Stimulated activated CD8-positive, alpha-beta memory T cell treated with anti-CD3 and anti-CD28 coated beads, Interleukin-12 subunit alpha, Interleukin-12 subunit beta, amount 100 ng/mL, for 1 hour (primary cell): ENCODE data around the gene MYCBPAP.
"Not testable (repeated sequence)": the region's sequence is repeated elsewhere in the genome, so short reads cannot be mapped to it uniquely, and the experiment has no call there.

ENCODE experiments used
- DNase-seq: peaks from one replicate; pipeline ENCODE4 v3.0.0-alpha.2; 2020; ENCODE audit warnings: low read depth

The MYCBPAP gene

GRCh38 chr17:50472286-50472685 lies 36.0 kb upstream of the MYCBPAP start:
- DNase-seq: no peak

DNA sequence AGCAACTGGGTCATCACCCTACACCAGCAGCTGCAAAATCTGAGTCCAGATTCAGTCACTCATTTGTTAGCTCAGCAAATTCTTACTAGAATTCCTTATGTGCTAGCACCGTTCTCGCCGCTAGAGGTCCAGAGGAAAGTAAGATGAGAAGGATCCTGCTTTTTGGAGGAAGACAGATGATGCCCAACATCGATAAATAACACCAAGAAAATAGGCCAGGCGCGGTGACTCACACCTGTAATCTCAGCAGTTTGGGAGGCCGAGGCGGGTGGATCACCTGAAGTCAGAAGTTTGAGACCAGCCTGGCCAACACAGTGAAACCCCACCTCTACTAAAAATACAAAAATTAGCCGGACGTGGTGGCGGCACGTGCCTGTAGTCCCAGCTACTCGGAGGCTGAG lies 35.5 kb upstream of the MYCBPAP start:
- DNase-seq: not testable (repeated sequence)

- DNase-seq: no peak
Measured at GRCh38 chr17:50473901-50474300, 34.3 kb upstream of the MYCBPAP start.

DNA sequence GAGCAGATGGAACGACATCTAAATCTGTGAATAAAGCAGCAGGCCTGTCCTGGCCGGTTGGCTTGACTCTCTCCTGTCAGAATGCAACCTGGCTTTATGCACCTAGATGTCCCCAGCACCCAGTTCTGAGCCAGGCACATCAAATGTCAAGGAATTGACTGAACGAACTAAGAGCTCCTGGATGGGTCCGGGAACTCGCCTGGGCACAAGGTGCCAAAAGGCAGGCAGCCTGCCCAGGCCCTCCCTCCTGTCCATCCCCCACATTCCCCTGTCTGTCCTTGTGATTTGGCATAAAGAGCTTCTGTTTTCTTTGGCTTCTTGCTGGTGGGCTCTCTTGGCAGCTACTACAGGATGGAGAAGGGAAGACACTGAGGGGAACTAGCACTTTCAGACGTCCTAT lies 33.7 kb upstream of the MYCBPAP start:
- DNase-seq: no peak

GRCh38 chr17:50475362-50475761 lies 32.9 kb upstream of the MYCBPAP start:
- no peak for DNase-seq

GRCh38 chr17:50475775-50476544 lies 32.3 kb upstream of the MYCBPAP start:
- DNase-seq: not testable (repeated sequence)

DNA sequence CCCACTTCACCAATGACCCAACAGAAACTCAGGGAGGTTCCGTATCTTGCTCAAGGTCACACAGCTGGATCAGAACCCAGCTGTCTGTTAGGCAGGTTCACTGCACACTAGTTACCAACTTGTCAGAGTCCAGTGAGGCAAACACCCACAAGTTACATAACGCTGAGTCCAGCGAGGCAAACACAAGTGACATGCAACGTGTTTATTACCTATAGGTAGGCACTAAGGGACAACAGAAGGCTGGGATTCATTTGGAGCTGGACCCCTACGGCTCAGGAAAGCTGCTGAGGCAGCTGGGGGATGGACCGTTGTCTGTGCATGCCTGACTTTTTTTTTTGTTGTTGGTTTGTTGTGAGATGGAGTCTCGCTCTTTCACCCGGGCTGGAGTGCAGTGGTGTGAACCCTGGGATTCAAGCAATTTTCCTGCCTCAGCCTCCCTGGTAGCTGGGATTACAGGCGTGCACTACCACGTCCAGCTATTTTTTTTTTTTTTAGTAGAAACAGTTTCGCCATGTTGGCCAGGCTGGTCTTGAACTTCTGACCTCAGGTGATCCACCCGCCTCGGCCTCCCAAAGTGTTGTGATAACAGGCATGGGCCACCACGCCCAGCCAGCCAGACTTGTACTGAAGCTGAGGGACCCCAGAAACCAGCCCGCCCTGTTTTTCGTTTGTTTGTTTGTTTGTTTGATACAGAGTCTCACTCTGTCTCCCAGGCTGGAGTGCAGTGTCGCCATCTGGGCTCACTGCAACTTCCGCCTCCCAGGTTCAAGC lies 31.5 kb upstream of the MYCBPAP start:
- DNase-seq: no peak

DNA sequence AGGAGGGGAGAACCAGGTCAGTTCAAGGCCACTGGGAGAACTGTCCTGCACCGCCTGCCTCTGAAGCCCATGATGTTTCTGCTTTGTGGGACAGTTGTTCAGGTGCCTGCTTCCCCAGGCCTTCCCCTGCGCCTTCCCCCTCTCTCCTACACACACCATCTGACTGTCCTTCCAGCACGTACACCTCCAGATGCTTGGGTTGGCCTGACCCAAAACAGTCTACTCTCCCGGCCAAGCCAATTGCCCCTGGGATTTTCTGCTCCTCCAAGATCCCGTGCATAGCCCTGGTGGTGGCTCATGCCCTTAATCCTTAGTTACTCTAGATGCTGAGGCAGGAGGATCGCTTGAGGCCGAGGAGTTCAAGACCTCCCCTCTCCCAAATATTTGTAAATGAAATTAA lies 30.3 kb upstream of the MYCBPAP start:
- no peak for DNase-seq

GRCh38 chr17:50478391-50479381 lies 29.6 kb upstream of the MYCBPAP start, which contains the start of gene RSAD1:
TSS of gene RSAD1 (plus strand) at chr17:50478860. CDS start at chr17:50478885, 25 bp downstream.
- peak; percentile 72 for DNase-seq

GRCh38 chr17:50479522-50480141 lies 28.6 kb upstream of the MYCBPAP start:
- DNase-seq: peak; percentile 43

DNA sequence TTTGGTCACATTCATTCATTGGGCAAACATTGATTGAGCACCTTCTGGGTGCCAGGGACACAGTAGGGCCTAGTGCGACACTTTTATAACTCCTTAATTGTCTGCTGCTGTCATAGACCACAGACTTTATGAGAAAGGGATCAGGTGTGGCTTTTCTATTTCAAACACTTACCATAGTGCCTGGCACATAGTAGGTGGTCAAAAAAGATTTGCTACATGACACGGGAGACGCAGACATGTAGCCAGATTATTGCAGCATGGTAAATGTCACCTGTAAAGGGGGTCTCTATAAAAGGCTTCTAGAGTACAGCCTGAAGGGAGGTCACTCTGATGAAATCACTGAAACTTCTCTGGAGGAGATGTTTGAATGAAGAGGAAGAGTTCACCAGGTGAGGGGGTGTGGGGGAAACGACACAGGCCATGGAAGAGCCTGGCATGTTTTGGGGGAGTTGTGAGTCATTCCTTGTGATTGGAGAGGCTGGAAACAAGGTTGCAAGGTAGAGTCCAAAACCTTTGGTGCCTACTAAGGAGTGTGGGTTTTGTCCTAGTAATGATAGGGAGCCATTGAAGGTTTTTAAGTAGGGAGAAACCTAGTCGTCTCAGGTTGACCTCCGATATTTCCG lies 28.0 kb upstream of the MYCBPAP start:
- DNase-seq: no peak

DNA sequence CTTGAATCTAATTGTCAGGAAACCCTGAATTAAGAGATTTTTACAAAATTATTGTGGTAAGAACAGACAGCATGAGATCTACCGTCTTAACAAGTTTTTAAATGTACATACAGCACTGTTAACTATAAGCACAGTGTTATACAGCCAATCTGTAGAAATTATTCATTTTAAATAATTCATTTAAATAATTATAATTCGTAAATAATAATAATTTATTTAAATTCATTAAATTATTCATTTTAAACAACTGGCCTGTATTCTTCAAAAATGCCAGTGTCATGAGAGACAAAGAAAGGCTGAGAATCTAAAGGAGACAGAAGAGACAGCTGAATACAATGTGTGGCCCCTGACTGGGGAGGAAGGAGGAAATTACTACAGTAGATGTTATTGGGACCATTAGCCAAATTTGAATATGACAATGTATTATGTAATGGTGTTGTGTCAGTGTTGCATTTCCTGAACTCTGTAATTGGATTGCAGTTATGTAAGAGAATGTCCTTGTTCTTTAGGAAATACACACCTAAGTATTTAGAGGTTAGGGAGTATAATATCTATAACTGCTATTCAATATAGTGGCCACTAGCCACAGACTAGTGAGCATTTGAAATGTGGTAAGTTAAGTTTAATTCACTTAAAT lies 27.3 kb upstream of the MYCBPAP start:
- DNase-seq: no peak

GRCh38 chr17:50481648-50482047 lies 26.6 kb upstream of the MYCBPAP start:
- DNase-seq: no peak

DNA sequence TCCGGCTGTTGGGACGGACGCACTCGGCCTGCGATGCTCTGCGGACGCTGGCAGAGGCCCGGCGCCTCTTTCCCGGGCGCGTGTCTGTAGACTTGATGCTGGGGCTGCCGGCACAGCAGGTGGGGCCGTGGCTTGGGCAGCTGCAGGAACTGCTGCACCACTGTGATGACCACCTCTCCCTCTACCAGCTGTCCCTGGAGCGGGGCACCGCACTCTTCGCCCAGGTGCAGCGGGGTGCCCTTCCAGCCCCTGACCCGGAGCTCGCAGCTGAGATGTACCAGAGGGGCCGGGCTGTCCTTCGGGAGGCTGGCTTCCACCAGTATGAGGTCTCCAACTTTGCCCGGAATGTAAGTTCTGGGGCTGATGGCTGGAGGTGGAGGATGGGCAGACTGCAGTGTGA lies 26.1 kb upstream of the MYCBPAP start:
- no peak for DNase-seq

DNA sequence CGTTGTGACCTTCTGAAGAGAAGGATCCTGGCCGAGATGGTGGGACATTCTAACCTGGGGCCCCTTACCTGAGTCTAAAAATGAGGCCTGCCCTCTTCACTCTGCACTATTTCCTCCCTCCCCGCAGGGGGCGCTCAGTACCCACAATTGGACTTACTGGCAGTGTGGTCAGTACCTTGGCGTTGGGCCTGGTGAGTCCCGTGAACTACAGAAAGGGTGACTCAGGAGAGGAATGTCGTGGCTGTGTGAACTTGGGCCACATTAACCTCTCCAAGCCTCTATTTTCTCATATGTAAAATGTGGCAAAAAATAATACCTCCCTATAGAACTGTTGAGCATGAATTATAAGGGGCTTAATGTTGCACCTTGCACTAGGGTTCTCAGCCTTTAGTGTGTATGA lies 25.7 kb upstream of the MYCBPAP start:
- DNase-seq: peak; percentile 51

GRCh38 chr17:50483266-50483665 lies 25.0 kb upstream of the MYCBPAP start:
- DNase-seq: no peak

- no peak for DNase-seq
Measured at GRCh38 chr17:50484386-50485155, 23.7 kb upstream of the MYCBPAP start.

DNA sequence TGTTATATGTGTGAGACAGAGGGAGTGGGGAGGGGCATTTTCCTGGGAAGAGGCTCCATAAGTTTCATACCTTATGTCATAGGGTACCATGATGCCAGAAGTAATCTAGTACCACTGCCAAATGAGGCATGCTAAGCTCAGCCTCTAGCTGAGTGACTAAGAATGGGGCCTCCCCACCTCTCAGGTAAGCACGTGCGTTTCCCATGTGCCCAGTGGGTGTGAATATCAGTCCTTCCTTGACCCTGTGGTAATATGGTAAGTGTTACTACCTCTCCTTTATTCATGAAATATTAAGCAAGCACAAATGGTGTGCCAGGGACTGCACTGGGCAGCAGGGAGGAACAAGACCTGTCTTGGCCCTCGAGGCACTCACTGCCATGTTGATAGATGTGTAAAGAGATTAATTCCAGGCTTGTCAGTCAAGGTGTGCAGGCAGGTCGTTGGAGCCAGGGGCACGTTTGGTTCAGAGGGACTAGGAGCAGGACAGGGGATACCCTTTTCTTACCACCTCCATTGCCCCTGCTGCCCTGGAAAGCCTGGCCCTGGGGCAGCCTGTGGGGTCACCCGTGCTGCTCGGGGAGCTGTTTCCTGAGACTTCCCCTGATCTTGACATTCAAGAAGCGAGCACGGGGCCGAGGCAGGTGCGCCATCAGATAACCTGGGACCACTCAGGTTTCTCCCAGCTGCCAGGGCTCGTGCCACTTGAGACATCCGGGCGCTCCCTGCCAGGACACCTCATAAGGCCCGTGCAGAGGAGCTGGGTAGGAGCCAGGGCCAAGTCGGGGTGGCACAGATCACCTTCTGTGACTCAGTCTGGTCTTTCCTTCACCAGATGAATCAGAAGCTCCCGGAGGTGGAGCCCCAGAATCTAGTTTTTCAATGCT lies 20.8 kb upstream of the MYCBPAP start:
- DNase-seq: no peak

DNA sequence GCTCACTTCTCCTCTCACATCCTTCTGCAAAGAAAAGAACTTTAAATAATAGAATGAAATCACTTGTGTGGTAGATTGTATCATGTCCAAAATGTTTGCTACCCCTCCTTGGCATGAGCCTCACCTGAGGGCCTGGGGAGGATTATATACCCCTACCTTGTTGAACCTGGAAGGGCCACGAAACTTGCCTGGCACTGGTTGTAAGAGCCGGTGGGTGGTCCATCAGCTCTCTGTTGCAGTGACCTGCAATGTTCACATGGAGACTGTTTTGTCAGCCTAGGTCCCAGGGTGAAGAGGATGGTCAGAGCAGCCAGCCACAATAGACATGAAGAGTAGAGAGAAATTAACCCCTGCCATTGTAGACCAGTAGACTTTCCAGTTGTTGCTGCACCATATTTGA lies 19.4 kb upstream of the MYCBPAP start:
- no peak for DNase-seq
